Measurements from ENCODE around the gene GGT1. TPM values are rescaled to one million over a fixed set of nuclear protein-coding genes. Genes with fewer than 3 reads are reported as not detected.

Gene GGT1
- 1.1 and 1.9 TPM in 2 replicates for total RNA-seq

GRCh38 chr22:24602847-24603769 is at the start of gene GGT1:
GGT1 (plus strand) TSS chr22:24603193; CDS start chr22:24611082, 7,889 bp downstream.

GRCh38 chr22:24554313-24555164 is 48.5 kb upstream of the GGT1 start, which contains the start of gene GUCD1:
GUCD1 (minus strand) TSS chr22:24555138; CDS start chr22:24554991, 147 bp downstream.

GRCh38 chr22:24555165-24556039 is 47.6 kb upstream of the GGT1 start, which contains the start of gene SNRPD3:
SNRPD3 (plus strand) TSS chr22:24555999; CDS start chr22:24557675, 1,676 bp downstream.

GRCh38 chr22:24592851-24593558 is 10.0 kb upstream of the GGT1 start, which contains the start of gene LRRC75B:
LRRC75B (minus strand) TSS chr22:24593073; CDS start chr22:24593039, 34 bp downstream.

Other genes with a start within 250 kb of the GGT1 start
- 0.24 and 3.1 TPM in 2 replicates for gene ADORA2A, start 175.6 kb upstream of the GGT1 start, total RNA-seq
- 0.16 TPM in 1 of 2 replicates, not detected in the other for gene UPB1, start 107.9 kb upstream of the GGT1 start, total RNA-seq
- 161 and 191 TPM in 2 replicates for gene GUCD1, start 48.1 kb upstream of the GGT1 start, total RNA-seq
- 53.7 and 62.1 TPM in 2 replicates for gene SNRPD3, start 47.2 kb upstream of the GGT1 start, total RNA-seq
- 6.4 and 10.1 TPM in 2 replicates for gene LRRC75B, start 10.1 kb upstream of the GGT1 start, total RNA-seq
- gene PIWIL3, start 171.5 kb downstream of the GGT1 start, total RNA-seq = not detected in 2 replicates
- gene SGSM1, start 203.0 kb downstream of the GGT1 start, total RNA-seq = not detected in 2 replicates